HG03520 (cell line): Measurements from ENCODE around the gene SETD2.

Experiments
- ATAC-seq: cut with Tn5 transposase; IDR thresholded peaks from one replicate; pipeline ENCODE4 v1.9.1; 2021; ENCODE audit warnings: mild to moderate bottlenecking, moderate library complexity; ENCODE audit not compliant: unreplicated experiment

SETD2 gene

DNA sequence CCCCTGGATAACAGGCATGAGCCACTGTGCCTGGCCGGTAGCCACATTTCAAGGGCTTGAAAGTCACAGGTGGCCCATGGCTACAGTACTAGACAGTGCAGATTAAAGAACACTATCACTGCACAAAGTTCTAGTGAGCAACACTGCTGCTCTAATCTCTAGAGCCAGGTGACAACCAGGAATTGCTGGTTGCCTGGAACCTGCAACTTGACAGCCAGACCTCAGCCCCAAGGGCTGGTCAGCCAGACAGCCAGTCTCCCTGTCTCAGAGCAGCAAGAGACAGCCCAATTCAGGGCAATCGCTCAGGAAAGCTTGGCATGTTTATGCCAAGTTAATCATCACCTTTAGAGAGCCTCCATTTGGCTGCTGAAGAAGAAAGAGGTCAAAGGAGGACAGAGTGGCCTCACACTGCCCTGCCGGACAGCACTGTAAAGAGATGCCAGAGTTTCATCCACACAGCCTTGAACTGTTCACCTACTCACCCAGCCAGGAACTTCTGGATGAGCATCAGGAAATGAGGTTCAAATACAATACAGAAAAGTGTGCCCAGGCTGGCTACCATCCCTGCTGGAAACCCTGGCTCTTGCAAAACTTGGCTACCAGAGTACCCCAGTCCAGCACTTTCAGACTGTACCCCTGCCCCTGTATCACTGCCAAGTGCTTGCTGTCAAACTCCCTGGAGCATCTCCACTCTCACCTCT lies 193.4 kb downstream of the SETD2 start:
- ATAC-seq: no peak

- ATAC-seq: no peak
These were observed 195.0 kb downstream of the SETD2 start for GRCh38 chr3:46968783-46969428.

GRCh38 chr3:46966811-46967210 lies 197.1 kb downstream of the SETD2 start:
- ATAC-seq: no peak
